Activated effector memory CD4-positive, alpha-beta T cell treated with Interleukin-2 at 50 U/mL for 16 hours (primary cell): Measurements from ENCODE around the gene RPTOR.

Source experiments
- DNase-seq: peaks from one replicate; pipeline ENCODE4 v3.0.0-alpha.2; 2020

The RPTOR gene

DNA sequence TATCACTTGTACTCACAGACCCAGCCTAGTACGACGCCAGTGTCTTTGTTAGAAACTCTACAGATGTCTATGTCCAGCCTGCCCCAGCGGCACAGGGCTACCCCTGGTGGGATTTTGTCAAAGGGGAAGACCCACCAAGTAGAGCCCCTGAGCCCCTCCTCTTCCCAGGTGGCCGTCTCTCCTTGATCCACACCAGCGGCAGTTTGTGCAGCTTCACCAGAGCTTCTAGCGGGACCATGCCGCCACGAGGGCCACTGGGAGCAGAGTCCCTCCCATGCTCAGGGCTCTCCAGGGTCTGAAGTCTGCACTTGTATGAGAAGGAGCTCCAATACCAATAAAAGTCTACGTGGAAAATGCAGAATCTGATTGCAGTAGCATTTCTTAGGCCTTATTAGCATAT, 157.1 kb downstream of the RPTOR start:
- DNase-seq, result no peak

DNA sequence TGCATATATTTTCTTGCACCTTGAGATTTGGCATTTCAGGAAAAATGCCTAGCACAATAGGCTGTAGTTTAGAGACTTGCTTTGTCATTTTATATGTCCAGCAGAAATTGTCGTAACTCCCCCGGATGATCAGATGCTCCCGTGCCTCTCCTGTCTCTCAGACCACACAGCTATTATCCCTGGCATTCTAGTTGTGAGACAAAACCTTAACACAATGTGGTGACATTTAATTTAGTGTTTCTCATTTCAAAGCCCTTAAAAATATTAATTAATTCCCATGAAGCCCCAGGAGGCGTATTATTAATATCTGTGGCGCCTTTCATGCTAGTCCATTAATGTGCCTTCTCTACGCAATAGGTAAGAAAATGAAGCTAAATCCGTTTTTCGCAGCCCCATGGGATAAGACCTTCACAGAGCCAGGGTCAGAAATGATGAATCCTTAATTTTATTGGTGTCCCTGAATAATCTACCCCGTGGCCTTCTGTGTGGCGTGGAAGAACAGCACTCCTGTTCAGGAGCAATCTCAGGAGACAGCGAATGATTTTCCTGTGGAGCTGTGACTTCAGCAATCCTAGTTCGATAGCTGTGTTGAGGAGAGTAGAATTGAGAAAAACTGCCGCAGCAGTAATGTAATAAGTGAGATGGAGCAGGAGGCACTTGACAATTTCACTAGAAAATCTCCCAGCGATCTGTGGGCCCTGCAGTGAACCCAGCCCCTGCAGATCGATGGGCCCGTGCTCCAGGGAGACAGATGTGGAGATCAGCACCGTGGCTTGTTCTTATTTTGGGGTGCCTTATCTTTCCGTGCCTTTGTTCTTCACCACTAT, 157.9 kb downstream of the RPTOR start:
- no peak for DNase-seq

DNA sequence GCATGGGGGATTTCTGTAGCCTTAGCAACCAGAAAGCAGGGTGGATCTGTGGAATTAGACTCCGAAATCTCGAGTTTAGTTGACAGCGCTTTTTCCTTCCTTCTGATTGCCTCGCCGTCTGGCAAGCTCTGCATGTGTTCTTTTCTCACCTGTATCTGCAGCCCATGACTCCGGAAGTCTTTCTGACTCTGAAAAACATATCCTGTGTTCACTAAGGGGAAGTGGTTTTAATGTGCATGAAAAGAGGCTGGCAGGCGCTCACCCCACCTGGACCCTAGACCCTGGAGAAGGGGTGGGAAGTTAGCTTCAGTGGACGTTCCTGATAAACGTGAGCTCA, 158.5 kb downstream of the RPTOR start:
- peak; percentile 9 for DNase-seq

DNA sequence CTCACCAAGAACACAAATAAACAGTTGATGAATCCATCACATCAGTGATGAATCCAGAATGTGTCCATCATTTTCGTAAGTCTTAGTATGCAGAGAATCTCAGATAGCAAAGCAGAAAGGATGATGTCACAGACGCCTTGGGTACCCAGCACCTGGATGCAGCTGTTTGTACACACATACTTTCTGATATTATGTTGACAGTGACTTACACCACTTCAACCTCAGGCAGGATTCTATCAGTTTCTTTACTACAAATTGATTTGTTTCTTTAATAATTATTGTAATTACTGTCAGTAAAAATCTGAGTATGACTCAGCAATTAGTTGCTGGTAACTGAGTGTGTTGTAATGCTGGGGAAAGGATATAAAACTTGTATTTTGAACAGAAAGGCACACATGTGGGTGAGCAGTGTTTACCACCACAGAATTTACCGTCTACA, 159.8 kb downstream of the RPTOR start:
- DNase-seq, result no peak

DNA sequence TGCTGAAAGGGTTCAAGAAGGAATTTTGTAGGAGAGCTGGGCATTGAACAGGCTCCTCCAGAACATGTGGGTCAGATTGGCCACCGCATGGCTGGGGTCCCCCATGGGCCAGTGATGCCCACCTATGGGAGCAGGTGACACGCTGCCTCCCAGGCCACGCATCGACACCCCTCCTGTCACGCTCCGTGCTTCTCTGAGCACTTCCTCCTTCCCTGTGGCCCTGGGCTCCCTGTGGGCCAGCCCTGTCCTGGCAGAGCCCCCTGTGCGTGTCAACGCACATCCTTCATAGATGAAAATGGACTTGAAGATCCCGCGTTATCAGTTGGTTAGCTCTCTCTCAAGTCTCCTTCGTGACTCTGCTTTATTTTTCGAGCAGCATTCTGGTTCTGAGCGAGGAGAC, 160.3 kb downstream of the RPTOR start:
- DNase-seq, result no peak

DNA sequence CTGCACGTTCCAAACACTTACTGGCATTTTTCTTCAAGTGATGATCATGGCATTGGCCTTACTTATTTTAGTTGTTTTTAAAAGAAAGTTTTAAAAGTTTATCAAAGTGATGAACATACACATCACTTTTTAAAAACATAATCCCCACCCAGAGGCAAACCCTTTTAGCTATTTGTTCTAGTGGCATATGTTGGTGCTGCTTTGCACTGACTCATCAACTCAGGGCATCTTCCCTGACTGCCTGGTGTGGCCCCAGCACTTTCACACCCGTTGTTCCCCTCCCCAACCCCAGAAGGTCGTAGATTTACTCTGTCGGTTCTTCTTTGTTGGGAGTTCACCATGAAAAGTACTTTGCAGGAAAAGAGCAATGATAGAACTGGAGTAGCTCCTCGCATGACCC, 161.3 kb downstream of the RPTOR start:
- no peak for DNase-seq

DNA sequence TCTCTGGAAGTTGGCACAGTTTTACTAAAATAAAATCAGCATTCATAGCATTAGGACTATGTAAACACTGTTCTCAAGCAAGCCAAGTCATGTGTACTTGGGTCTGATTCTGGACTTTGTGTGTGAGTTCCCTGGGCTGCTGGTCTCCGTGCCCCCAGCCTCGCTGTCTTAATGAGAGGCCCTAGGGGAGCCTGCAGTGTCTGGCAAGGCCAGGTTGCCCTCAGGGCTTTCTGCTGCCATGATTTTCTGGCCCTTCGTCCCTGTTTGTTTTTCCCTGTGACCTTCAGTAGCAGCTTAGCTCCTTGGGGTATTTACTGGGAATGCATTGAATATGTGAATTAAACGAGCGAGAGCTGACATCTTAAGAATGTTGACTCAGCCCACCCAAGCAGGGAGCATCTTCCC, 161.8 kb downstream of the RPTOR start:
- DNase-seq, result no peak

DNA sequence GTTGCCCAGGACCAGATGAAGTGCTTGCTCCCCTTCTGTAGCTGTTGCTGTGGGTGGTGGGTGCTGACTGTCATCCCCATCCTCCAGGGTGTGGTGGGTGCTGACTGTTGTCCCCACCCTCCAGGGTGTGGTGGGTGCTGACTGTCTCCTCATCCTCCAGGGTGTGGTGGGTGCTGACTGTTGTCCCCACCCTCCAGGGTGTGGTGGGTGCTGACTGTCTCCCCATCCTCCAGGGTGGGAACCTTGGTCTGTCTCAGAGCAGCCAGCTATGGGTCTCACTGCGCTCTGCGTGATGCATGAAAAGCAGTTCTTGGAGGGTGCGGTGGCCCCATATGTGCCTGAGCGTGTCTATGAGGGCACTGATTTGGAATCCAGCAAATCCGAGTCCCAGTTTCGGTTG, 163.8 kb downstream of the RPTOR start:
- no peak for DNase-seq

DNA sequence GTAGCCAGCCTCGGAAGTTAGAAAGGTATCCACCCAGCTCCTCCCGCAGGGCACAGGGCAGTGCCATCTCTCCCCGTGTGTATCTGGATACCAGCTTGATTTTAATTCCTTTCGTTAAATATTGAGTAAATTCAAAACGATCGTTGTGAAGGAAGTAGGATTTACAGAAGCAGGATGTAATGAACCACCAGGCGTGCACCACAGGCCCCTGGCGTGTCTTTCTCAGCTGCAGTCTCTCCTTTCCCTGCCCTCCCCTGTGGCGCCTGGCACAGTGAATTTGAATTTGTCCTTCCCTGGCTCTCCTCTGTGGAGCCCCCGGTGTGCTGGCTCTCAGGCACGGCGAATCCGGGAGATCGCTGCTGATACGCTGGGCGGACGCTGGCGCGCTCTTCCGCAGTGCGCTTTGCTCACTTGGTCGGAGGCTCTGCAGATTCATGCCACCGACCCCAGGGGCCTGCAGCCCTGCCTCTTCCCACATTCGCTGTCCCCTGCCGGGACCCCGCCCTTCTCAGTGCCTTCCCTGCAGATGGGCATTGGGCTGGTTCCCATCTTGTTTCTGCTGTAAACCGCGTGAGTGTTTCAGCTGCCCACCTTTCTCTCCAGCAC, 164.6 kb downstream of the RPTOR start:
- DNase-seq, result no peak

DNA sequence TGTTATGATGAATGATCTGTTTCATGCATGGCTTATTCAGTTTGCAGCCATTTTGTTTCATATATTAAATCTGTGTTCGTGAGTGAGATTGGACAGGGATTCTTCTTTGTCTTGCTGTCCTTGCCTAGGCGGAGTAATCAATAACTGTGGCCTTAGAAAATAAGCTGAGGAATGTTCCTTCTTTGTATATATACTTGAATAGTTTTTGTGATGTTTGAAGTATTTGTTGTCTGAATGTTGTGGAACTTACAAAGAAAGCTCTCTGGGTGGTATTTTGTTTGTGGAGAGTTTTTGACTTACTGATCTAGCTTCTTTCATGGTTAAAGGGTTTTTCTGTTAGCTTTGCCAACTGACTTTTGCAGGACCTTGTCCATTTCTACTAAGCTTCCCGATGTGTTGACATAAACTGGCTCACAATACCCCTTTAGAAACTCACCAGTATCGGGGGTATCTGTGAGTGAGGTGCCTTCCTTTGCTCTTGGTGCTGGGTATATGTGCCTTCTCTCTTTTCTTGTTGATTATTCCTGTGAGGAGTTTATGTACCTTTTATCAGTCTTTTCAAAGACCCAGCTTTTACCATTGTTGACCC, 166.2 kb downstream of the RPTOR start:
- no peak for DNase-seq

DNA sequence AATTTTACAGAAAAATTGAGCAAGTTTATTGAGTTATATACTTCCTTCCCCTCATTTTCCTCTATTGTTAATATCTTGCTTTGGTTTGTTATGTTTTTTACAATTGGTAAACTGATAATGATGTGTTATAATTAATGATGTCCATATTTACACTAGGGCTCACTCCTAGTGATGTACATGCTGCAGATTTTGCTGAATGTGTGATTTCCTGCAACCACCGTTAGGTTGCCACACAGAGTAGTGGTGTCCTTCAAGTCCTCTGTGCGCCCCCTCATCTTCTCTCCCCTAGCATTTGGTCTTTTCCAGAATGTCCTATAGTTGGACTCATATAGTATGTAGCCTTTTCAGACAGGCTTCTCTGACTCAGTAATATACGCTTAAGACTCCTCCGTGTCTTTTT, 167.5 kb downstream of the RPTOR start:
- no peak for DNase-seq

DNA sequence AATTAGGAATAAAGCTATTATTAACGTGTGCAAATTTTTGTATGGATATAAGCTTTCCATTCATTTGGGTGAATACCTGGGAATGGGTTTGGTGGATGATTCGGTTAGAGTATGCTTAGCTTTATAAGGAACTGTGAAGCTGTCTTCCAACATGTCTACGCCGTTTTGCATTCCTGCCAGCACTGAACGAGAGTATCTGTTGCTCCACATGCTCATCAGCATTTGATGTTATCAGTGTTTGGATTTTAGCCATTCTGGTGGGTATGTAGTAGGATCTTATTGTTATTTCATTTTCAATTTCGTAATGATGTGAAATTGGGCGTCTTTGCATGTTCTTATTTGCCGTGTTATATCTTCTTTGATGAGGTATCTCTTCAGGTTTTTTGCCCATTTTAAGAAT, 168.0 kb downstream of the RPTOR start:
- no peak for DNase-seq

DNA sequence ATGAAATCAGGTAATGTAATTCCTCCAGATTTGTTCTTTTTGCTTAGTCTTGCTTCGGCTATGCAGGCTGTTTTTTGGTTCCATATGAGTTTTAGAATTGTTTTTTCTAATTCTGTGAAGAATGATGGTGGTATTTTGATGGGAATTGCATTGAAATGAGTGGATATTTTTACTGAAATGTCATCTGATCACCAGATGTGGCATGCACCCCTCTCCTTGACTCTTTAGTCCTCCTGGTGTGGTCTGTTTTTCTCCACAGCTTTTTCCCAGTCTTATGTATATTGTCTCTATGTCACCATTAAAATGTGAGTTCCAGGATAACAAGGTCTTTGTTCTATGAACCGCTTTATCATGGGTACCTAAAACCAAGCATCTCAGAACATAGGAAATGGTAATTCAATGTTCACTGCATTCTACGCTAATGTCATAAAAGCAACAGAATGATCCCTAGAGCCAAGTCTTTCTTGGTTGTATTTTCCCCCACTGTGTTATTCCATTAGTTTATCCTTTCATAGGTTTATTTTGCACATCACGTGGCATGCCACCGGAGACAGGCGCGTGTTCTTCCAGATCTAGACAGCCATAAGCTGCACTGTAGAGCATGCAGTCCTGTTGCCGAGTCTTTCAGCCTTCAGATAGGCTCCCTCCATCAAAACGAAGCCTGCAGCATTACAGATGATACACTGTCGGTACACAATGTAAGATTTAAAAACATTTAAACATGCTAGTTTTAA, 172.5 kb downstream of the RPTOR start:
- no peak for DNase-seq

DNA sequence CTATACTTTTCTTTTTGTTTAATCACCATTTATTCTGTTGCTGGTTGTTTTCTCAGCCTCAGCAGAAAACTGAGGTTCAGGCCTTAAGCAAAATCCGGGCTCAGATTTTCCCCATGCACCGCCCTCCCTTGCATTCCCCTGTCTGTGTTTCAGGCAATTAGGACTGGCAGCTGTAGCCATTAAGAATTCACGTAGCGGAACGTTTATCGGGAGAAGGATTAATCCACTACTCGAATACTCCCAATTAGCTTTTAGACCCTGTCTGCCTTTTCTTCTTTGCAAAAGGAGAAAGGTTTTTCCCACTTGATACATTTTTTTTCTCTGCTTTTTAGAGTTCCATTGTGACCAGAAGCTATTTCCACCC, 173.1 kb downstream of the RPTOR start:
- DNase-seq, result no peak

DNA sequence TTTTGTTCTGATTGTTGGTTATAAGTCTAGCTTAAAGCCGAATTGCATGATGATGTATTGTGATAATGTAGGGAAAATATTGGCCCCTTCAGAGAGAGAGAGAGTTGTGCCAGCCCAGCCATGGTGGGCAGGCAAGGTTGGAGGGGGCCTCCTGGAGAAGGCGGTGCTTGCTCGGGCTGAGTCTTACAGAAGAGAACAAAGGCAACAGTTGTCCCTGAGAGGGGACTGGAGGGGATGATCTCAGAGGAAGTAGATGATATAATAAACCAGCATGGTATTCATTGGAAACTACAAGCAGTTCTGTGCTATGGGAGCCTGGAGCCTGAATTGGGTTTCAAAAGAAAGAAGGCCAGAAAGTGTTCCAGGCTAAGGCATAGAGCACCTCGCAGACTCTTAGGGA, 173.8 kb downstream of the RPTOR start:
- no peak for DNase-seq

DNA sequence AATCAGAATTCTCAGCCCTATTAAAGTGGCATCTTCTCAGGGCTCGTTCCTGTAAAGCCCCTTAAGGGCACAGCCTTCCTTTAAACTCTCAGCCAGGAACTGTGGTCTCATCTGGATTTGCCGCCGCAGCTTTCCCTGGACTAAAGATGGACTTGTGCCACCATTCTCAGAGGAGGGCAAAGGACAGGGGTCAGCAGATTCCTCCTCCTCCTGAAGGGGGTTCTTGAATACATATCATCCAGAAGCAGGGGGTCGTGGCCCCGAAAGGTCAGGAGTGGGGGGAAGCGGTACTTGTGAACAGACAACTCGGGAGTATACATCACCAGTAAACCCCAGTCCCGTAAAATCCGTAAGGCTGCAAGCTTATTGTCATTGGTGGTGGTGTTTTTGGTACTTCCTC, 174.8 kb downstream of the RPTOR start:
- DNase-seq, result no peak

DNA sequence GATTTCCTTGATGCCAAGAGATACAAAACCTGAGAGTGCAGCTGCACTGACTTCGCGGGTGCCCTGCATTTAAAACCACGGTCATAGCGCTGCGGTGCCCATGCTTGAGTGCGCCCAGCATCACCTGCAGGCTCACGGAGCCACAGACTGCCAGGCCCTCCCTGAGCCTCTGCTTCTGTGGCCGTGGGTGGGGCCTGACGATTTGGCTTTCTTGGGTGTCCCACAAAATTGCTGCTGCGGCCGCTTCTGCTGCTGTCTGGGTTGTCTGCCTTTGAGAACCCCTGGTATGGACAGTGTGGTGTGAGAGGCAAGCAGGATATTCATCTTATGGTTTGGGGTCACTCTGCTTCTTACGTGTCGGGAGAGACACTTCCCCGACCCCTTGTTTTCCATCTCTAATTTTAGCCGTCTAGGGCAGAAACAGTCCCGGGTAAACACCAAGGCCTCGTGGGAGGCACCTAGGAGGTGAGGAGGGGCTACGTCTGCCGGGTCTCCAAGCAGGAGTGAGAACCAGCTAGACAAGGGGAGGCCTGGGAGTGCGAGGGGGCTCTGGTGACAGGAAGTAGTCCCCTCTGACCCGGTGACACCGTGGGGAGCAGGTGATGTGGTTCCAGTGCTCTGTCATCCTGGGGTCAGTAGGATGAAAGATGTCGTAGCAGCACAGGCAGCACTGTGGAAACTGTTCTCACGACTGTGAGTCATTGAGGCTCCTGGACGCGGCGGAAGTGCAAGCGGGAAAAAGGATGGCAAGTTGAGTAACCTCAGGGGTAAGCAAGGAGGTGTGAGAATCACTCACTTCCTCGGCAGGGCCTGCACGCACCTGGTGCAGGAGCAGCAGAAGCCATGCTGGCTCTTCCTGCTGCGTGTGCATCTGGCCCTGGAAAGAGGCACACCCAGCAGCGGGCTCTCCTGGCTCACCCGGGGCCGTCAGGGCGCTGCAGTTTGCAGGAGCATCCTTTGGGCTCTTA, 176.3 kb downstream of the RPTOR start:
- peak; percentile 70 for DNase-seq

DNA sequence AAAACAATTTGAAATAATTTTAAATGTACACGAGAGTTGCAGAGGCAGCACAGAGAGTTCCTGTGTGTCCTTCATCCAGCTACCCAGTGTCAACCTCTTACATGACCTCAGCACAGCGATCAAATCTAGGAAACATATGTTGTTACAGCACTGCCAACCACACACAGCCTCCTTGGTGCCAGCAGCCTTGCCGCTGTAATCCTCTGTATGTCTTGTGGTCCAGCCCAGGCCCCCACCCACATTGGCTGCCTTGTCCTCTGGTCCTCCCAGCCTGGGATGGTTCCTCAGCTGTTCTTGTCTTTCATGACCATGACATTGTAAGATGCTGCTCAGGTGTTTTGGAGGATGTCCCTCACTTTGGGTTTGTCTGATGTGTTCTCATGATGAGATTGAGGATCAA, 178.0 kb downstream of the RPTOR start:
- DNase-seq, result no peak

DNA sequence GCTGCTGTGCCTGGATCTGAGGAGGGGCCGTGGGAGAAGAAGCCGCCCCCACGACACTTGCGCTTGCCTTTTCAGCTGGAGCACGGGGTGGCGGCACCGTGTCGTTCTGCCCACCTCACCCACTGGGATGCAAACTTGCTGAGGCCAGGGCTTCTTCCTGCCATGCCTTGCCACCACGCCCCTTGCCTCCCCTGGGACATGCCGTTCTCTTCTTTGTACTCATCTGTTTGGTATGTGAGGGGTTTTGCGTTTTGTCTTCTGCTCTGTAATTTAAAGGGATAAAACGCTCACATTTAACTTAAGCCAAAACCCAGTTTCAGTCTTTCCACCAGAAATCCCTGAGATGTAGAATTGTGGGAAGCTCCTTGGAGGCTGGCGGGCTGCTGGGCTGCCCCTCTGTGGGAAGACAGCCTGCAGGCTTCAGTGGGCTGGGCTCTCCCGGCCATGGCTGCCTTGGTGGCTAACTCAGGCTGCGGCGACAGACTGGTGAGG, 180.2 kb downstream of the RPTOR start:
- DNase-seq, result no peak

DNA sequence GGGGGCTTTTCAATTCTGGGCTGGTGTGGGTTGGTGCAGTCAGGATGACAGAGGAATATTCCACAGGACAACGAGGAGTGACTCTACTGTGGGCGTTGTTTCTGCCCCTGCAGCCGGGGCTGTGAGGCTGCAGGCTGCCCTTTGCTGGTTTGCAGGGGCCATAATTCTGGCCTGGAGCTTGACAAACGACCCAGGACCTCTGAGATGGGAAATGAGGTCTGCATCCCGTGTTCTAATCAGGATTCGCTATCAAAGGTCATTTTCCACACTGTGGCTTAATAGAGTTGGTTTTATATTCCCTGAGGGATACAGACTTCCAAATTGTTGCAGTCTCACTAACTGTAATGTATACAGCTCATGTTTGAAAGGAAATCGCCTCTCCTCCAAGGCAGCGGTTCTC, 180.9 kb downstream of the RPTOR start:
- DNase-seq, result no peak

DNA sequence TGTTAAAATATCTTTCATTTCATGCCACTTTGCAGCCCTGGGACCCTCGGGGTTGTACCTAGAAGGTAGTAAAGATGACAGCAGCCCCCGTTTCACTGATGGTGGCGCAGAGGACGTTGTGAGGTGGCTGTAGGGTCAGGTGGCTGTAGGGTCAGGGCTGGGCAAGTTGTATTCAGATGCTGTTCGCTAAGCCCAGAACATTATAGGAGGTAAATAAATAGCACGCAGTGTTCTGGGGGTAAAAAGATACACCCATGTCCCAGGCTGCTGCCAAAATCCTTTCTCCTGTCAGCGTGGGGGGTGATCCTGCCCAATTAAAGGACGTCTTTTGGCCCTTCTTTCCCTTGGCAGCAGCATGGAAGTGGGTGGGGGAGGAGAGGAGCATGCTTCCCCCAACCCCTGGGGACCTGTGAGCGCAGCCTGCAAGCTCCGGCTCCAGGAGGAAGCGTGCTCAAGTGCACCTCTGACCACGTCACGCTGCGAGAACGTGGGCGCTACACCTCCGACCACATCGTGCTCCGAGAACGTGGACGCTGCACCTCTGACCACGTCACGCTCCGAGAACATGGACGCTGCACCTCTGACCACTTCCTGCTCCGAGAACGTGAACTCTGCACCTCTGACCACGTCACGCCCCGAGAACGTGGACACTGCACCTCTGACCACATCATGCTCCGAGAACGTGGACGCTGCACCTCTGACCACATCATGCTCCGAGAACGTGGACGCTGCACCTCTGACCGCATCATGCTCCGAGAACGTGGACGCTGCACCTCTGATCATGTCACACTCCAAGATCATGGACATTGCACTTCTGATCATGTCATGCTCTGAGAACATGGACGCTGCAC, 182.1 kb downstream of the RPTOR start:
- DNase-seq, result no peak

DNA sequence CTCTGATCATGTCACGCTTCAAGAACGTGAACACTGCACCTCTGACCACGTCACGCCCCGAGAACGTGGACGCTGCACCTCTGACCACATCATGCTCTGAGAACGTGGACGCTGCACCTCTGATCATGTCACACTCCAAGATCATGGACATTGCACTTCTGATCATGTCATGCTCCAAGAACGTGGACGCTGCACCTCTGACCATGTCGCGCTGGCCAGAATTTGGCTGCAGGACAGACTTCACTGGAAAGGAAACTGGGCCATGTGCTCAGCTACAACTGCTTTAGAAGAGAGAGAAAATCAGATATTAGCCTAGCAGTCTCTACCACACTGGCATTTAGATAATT, 182.7 kb downstream of the RPTOR start:
- no peak for DNase-seq
